ENCODE measurements around the gene SMIM24. TPM values are rescaled to one million over a fixed set of nuclear protein-coding genes. Genes with fewer than 3 reads are reported as not detected.

Gene SMIM24
- total and polyA plus RNA-seq, 11 donors, result 0.15 TPM; not detected in 10

- intact Hi-C loops (cut with DNase I), result loop anchor here in 2 of 10 donors (5.0 to 10.0 kb wide), 2 partner anchors 157 to 255 kb away; partner anchors contain the start of gene CELF5 (in 1 of the 2)
- ATAC-seq (no peak), DNase-seq (no peak)
- Histone ChIP-seq H3K27me3 (peaks cover 14 to 49% (median 34%) of the 10 kb centered on the region in 9 donors), H3K27ac (no peak overlapping the region), H3K36me3 (no peaks in the 10 kb centered on the region), H3K4me1 (no peaks in the 10 kb centered on the region), H3K4me3 (no peak overlapping the region), H3K9me3 (no peaks in the 10 kb centered on the region)
- TF ChIP-seq CTCF (IDR thresholded peaks at IDR 0.05), result no peak
- no peak for TF ChIP-seq POLR2A (IDR thresholded peaks at IDR 0.05)
- WGBS, 4 donors, result 17 to 54% (median 44%) methylated on average over 7 of the region's 7 CpGs
These were observed 1.0 kb downstream of the SMIM24 start for GRCh38 chr19:3479177-3479833.

GRCh38 chr19:3478409-3479176 lies 1.7 kb downstream of the SMIM24 start:
- intact Hi-C loops (cut with DNase I), result loop anchor here in 2 of 10 donors (5.0 to 10.0 kb wide), 2 partner anchors 156 to 254 kb away; partner anchors contain the start of gene CELF5 (in 1 of the 2)
- ATAC-seq, result no peak
- peaks cover 14 to 45% (median 34%) of the 10 kb centered on the region in 9 donors for H3K27me3 ChIP-seq
- no peak overlapping the region for H3K27ac ChIP-seq
- DNase-seq, result no peak
- H3K36me3 ChIP-seq, result no peaks in the 10 kb centered on the region
- no peaks in the 10 kb centered on the region for H3K4me1 ChIP-seq
- TF ChIP-seq CTCF (IDR thresholded peaks at IDR 0.05), result no peak
- TF ChIP-seq POLR2A (IDR thresholded peaks at IDR 0.05), result no peak
- 22 to 25% (median 23%) methylated on average over 25 to 27 of the region's 27 CpGs for WGBS, 4 donors
- no peak overlapping the region for H3K4me3 ChIP-seq
- no peaks in the 10 kb centered on the region for H3K9me3 ChIP-seq

GRCh38 chr19:3477951-3478350 lies 2.4 kb downstream of the SMIM24 start:
- Histone ChIP-seq H3K27me3 (peaks cover 11 to 39% (median 28%) of the 10 kb centered on the region in 9 donors), H3K4me3 (no peak overlapping the region), H3K36me3 (no peaks in the 10 kb centered on the region), H3K27ac (no peak overlapping the region), H3K9me3 (no peaks in the 10 kb centered on the region), H3K4me1 (peaks cover 0 to under 1% (median 0%) of the 10 kb centered on the region in 12 donors)
- ATAC-seq (no peak), DNase-seq (no peak)
- intact Hi-C loops (cut with DNase I), result loop anchor here in 2 of 10 donors (5.0 to 10.0 kb wide), 2 partner anchors 156 to 253 kb away; partner anchors contain the start of gene CELF5 (in 1 of the 2)
- WGBS, 4 donors, result 67 to 94% (median 86%) methylated on average over 2 of the region's 2 CpGs
- TF ChIP-seq POLR2A (IDR thresholded peaks at IDR 0.05), result no peak

- no peak for DNase-seq
- H3K4me1 ChIP-seq, result peaks cover 0 to 5% (median 0%) of the 10 kb centered on the region in 12 donors
- ATAC-seq, result no peak
- TF ChIP-seq POLR2A (IDR thresholded peaks at IDR 0.05) (no peak), CTCF (IDR thresholded peaks at IDR 0.05) (no peak)
- no peak overlapping the region for H3K4me3 ChIP-seq
- intact Hi-C loops (cut with DNase I), result loop anchor here in 2 of 10 donors (5.0 to 10.0 kb wide), 2 partner anchors 155 to 253 kb away; partner anchors contain the start of gene CELF5 (in 1 of the 2)
- peaks cover 10 to 34% (median 25%) of the 10 kb centered on the region in 9 donors for H3K27me3 ChIP-seq
- H3K36me3 ChIP-seq, result no peaks in the 10 kb centered on the region
- H3K27ac ChIP-seq, result no peak overlapping the region
- H3K9me3 ChIP-seq, result no peaks in the 10 kb centered on the region
These were observed 2.8 kb downstream of the SMIM24 start for GRCh38 chr19:3477506-3477905.

Data from heart left ventricle (tissue), 16 donors.